ENCODE measurements around the gene MEGF6.

DNA sequence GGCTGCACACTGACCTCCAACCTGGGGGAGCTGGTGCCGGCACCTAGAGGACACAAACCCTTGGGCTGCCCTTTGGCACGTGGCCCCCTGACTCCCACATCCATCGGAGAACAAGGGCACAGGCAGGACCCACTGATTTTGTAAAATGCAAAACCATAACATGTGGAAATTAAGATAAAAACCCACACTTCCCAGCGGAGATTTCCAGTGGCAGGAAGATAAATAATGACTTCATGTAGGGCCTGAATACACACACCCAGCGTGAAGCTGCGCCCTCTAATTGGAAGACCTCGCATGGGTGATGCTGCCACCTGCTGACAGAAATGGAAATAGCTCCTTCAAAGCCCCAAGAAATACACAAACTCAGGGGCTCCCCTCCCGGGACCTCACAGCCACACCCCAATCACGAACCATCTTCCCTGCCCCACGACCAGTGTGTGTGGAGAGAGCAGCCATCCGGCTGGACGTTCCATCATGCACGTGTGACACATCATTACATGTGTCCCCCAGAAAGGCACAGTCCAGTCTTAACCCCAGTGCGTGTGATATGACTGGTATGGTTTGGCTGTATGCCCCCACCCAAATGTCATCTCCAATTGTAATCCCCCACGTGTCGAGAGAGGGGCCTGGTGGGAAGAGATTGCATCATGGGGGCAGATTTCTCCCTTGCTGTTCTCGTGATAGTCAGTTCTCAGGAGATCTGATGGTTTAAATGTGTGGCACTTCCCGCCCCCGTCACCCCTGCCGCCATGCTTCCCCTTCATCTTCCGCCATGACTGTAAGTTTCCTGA is 7.8 kb upstream of the MEGF6 start:
- TF ChIP-seq, protein P1, sequence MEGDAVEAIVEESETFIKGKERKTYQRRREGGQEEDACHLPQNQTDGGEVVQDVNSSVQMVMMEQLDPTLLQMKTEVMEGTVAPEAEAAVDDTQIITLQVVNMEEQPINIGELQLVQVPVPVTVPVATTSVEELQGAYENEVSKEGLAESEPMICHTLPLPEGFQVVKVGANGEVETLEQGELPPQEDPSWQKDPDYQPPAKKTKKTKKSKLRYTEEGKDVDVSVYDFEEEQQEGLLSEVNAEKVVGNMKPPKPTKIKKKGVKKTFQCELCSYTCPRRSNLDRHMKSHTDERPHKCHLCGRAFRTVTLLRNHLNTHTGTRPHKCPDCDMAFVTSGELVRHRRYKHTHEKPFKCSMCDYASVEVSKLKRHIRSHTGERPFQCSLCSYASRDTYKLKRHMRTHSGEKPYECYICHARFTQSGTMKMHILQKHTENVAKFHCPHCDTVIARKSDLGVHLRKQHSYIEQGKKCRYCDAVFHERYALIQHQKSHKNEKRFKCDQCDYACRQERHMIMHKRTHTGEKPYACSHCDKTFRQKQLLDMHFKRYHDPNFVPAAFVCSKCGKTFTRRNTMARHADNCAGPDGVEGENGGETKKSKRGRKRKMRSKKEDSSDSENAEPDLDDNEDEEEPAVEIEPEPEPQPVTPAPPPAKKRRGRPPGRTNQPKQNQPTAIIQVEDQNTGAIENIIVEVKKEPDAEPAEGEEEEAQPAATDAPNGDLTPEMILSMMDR (IDR thresholded peaks at IDR 0.05): peak; percentile 91
- no peak for TF ChIP-seq ZFX (IDR thresholded peaks at IDR 0.05; ENCODE audit: borderline replicate concordance)
